LNCAP (cell line): ENCODE results near the gene MEGF6.

ENCODE experiments used
- CTCF ChIP-seq: fragments of 450-650 bp; IDR thresholded peaks from 2 replicates; pipeline ENCODE4 v1.5.1; 2017; ENCODE audit warnings: mild to moderate bottlenecking

MEGF6 gene

GRCh38 chr1:3636080-3636479 is 24.8 kb upstream of the MEGF6 start:
- TF ChIP-seq CTCF: no peak

GRCh38 chr1:3634059-3634800 is 22.9 kb upstream of the MEGF6 start:
- no peak for TF ChIP-seq CTCF

- no peak for TF ChIP-seq CTCF
Observed at GRCh38 chr1:3633344-3634058, 22.2 kb upstream of the MEGF6 start.

GRCh38 chr1:3632716-3633343 is 21.5 kb upstream of the MEGF6 start:
- TF ChIP-seq CTCF: no peak

GRCh38 chr1:3632298-3632697 is 21.0 kb upstream of the MEGF6 start:
- no peak for TF ChIP-seq CTCF

GRCh38 chr1:3631320-3632260 is 20.3 kb upstream of the MEGF6 start:
- no peak for TF ChIP-seq CTCF

- no peak for TF ChIP-seq CTCF
Observed at GRCh38 chr1:3630914-3631313, 19.6 kb upstream of the MEGF6 start.
